HEK293T (cell line): Measurements from ENCODE around the gene RIT1.

Source experiments
- FOXK2 ChIP-seq: fragments of 450-650 bp; IDR thresholded peaks from 2 replicates; pipeline ENCODE4 v1.6.1; 2016; ENCODE audit warnings: mild to moderate bottlenecking
- L3MBTL2 ChIP-seq: fragments of 450-650 bp; conservative IDR thresholded peaks from 2 replicates; pipeline ENCODE4 v1.6.1; 2016; ENCODE audit warnings: mild to moderate bottlenecking
- NFRKB ChIP-seq: fragments of 450-650 bp; IDR thresholded peaks from 2 replicates; pipeline ENCODE4 v1.6.1; 2016; ENCODE audit warnings: mild to moderate bottlenecking, moderate library complexity
- SP1 ChIP-seq: fragments of 450-650 bp; IDR thresholded peaks from 2 replicates; pipeline ENCODE4 v1.6.1; 2017
- SUZ12 ChIP-seq: fragments of 450-650 bp; IDR thresholded peaks from 2 replicates; pipeline ENCODE4 v1.6.1; 2016; ENCODE audit warnings: mild to moderate bottlenecking

DNA sequence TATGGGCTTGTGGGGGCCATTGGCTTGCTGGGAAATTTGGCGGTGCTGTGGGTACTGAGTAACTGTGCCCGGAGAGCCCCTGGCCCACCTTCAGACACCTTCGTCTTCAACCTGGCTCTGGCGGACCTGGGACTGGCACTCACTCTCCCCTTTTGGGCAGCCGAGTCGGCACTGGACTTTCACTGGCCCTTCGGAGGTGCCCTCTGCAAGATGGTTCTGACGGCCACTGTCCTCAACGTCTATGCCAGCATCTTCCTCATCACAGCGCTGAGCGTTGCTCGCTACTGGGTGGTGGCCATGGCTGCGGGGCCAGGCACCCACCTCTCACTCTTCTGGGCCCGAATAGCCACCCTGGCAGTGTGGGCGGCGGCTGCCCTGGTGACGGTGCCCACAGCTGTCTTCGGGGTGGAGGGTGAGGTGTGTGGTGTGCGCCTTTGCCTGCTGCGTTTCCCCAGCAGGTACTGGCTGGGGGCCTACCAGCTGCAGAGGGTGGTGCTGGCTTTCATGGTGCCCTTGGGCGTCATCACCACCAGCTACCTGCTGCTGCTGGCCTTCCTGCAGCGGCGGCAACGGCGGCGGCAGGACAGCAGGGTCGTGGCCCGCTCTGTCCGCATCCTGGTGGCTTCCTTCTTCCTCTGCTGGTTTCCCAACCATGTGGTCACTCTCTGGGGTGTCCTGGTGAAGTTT is 30.8 kb upstream of the RIT1 start:
- TF ChIP-seq SUZ12 (no peak), SP1 (no peak), NFRKB (no peak), L3MBTL2 (no peak), FOXK2 (no peak)
